HG03196 (cell line): ENCODE measurements around the gene NAGA.
A peak's percentile ranks its signal among the peaks of the same experiment; 100 is the strongest.
"Not testable (repeated sequence)": the region's sequence is repeated elsewhere in the genome, so short reads cannot be mapped to it uniquely, and the experiment has no call there.

ENCODE experiments used
- ATAC-seq: cut with Tn5 transposase; IDR thresholded peaks from one replicate; pipeline ENCODE4 v1.9.1; 2021; ENCODE audit not compliant: unreplicated experiment

Gene NAGA

GRCh38 chr22:42070517-42071422 lies at the start of gene NAGA:
Gene NAGA, minus strand, starts transcription at chr22:42070812. Its CDS starts 515 bp downstream, at chr22:42070297.
- ATAC-seq, result peak; percentile 90

DNA sequence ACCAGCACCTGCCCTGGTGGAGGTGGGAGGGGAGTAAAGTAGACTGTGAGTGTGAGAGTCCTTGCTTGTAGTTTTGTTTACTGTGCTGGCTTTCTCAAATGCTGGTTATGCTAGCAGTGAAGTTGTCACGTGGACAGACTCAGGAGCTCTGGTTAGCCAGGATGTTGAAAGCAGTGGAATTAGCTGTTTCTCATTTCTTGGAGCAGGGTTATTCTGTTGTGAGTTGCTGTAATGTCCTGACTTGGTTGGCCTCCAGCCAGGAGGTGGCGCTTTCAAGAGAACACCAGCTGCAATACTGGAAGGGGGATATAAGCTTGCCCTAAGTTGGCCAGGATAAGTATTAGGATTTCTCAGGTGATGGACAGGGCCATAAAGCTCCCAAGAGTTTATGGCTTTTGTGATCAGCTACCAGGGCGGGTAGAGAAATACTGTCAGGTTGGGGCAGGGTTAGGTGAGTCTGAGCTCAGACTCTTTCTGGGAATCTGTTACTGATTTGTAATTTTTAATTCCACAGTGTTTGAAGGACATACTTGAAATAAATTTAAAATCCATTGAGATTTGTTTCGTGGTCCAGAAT lies 46.3 kb upstream of the NAGA start:
- no peak for ATAC-seq

GRCh38 chr22:42115420-42115830 lies 44.8 kb upstream of the NAGA start:
- ATAC-seq, result not testable (repeated sequence)

GRCh38 chr22:42114721-42115120 lies 44.1 kb upstream of the NAGA start:
- ATAC-seq, result no peak

DNA sequence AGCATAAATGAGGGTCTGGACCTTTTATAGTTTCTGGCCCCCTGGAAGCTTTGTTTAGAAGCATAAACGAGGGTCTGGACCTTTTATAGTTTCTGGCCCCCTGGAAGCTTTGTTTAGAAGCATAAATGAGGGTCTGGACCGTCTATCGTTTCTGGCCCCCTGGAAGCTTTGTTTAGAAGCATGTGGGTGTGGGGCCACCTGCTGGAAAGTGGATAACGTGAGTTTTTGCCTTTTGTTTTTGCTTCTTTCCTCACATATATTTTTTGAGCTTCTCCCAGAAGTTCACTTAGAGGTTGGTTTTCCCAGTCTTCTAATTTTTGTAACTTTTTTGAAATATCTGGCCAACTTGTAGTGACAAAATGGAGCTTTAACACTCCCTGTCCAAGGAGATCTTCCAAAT lies 42.2 kb upstream of the NAGA start:
- not testable (repeated sequence) for ATAC-seq

GRCh38 chr22:42111798-42112197 lies 41.2 kb upstream of the NAGA start:
- ATAC-seq, result no peak

DNA sequence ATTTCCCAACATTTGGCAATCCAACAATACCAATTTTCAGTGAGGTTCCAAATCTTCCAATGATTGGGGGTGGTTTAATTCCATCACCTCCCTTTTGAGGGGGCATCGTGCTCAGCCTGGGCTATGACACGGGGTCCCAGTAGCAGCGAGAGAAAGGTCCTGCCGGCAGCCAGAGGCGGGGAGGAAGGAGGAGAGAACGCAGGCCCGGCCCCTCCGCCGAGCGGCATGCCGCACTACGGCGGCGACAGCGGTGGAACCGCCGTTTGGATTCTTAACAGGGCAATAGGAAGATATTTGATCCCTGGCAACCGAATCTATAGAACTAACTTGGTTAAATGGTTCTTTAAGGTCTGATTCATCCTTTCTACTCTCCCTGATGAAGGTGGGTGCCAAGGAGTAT lies 38.2 kb upstream of the NAGA start:
- ATAC-seq, result no peak

GRCh38 chr22:42104332-42104860 lies 33.8 kb upstream of the NAGA start:
- not testable (repeated sequence) for ATAC-seq

DNA sequence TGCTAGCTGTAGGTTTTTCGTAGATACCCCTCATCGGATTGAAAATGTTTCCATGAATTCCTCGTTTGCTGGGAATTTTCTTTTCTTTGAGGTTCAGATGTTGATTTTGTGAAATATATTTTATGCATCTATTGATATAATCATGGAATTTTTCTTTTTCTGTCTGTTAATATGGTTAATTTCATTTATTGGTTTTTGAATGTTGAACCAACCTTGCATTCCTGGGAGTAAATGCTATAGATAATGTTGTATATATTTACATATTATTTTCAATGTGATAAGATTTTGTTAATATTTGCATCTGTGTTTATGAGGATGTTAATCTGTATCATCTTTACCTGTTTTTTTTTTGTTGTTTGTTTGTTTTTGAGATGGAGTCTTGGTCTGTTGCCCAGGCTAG lies 30.6 kb upstream of the NAGA start:
- ATAC-seq, result no peak

GRCh38 chr22:42091455-42091782 lies 20.8 kb upstream of the NAGA start:
- ATAC-seq, result no peak

GRCh38 chr22:42090596-42091454 lies 20.2 kb upstream of the NAGA start, which contains the start of gene NDUFA6:
Gene NDUFA6, minus strand, starts transcription at chr22:42090772. Its CDS starts 28 bp downstream, at chr22:42090744.
- ATAC-seq, result peak; percentile 92

DNA sequence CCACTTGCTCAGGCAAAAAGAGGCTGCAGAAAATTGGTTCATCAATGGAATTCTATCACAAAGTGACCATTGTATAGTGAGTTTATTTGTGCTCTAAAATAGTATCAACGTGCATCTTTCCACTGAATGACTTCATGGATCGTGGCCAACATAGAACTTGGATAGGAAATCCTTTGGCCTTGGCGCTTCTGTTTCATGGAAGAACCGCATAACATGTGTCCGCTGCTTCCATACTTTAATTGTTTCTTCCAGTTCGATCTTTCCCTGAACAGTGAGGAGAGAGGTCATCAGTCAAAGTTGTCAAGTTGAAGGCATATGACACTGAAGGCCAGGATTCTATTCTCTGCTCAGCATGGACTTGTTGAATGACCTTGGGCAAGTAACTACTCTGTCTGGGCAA lies 15.4 kb upstream of the NAGA start:
- no peak for ATAC-seq

DNA sequence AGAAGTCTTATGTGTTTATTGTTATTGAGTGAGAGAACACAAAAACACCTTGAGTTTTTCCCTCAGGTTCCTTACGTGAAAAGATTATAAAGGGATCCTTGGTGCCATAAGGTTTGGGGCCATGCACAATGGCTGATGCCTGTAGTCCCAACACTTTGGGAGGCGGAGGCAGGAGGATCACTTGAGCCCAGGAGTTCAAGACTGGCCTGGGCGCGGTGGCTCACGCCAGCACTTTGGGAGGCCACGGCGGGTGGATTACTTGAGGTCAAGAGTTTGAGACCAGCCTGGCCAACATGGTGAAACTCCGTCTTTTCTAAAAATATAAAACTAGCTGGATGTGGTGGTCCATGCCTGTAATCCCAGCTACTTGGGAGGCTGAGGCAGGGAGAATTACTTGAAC lies 14.3 kb upstream of the NAGA start:
- ATAC-seq, result no peak

GRCh38 chr22:42083119-42083518 lies 12.5 kb upstream of the NAGA start:
- no peak for ATAC-seq

GRCh38 chr22:42080287-42080686 lies 9.7 kb upstream of the NAGA start:
- ATAC-seq, result no peak

GRCh38 chr22:42079319-42080251 lies 9.0 kb upstream of the NAGA start, which contains the start of gene SMDT1:
Gene SMDT1, plus strand, starts transcription at chr22:42079700. Its CDS starts 69 bp downstream, at chr22:42079769.
- peak; percentile 78 for ATAC-seq

DNA sequence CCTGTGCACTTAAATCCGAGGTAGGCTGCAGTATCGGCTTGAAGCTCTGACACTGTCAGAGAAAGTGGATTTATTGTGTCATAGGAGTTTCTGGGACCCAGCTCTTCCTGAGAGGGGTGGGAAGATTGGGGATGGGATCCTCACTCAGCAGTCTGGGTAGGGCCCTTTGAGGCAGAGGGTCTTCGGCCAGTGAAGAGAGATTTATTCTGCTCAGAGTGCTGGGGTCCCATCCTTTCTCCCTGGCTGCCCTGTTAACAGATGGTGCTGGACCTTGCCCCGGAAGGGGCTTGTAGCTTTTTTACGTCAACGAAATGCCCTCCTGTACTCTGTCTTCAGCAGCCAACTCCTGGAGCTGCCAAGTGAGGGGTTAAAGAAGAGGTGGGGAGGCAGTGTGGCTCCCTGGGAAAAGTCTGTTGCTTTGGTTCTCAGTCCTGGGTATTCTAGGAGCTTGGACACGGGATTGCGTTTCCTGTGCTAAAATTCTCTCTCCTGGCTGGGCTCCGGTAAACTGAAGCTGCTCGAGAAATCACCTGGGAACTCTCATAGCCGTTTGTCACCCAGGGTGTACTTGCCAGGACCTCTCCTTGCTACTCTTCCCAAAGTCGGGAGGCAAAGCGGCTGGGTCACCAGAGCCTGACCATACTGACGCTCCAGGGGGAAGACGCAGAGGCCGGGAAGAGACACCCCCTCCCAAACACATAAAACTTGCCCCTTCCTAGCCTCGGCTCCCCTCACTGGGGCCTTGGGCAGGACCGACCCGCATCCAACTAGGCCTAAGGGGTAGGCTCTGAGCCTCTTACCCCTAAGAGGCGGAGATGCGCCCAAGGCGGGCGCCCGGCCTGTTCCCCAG lies 8.1 kb upstream of the NAGA start:
- ATAC-seq, result peak; percentile 0

DNA sequence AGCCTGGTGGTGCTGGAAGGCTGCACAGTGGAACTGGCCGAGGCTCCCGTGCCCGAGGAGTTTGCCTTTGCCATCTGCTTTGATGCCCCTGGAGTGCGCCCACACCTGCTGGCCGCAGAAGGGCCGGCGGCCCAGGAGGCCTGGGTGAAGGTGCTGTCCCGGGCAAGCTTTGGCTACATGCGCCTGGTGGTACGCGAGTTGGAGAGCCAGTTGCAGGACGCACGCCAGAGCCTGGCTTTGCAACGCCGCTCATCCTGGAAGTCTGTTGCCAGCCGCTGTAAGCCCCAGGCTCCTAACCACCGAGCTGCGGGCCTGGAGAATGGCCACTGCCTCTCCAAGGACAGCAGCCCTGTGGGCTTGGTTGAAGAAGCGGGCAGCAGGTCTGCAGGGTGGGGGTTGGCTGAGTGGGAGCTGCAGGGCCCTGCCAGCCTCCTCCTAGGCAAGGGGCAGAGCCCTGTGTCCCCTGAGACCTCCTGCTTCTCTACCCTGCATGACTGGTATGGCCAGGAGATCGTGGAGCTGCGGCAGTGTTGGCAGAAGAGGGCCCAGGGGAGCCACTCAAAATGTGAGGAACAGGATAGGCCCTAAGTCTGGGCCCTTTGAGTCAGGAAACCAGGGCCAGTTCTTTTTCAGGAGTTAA lies 7.0 kb upstream of the NAGA start:
- no peak for ATAC-seq
